HG03025 (cell line): ENCODE results near the gene SPATA31C2.
"Not testable (repeated sequence)": the region's sequence is repeated elsewhere in the genome, so short reads cannot be mapped to it uniquely, and the experiment has no call there.

Source experiments
- ATAC-seq: cut with Tn5 transposase; IDR thresholded peaks from one replicate; pipeline ENCODE4 v1.9.1; 2021; ENCODE audit warnings: mild to moderate bottlenecking, moderate library complexity; ENCODE audit not compliant: unreplicated experiment, low FRiP score

The SPATA31C2 gene

GRCh38 chr9:88127700-88128300 is 10.5 kb downstream of the SPATA31C2 start:
- ATAC-seq = not testable (repeated sequence)

GRCh38 chr9:88123413-88123812 is 14.9 kb downstream of the SPATA31C2 start:
- ATAC-seq = not testable (repeated sequence)

GRCh38 chr9:88118121-88118520 is 20.2 kb downstream of the SPATA31C2 start:
- ATAC-seq = not testable (repeated sequence)

- not testable (repeated sequence) for ATAC-seq
These were observed 23.2 kb downstream of the SPATA31C2 start for GRCh38 chr9:88114968-88115612.

- not testable (repeated sequence) for ATAC-seq
These were observed 23.9 kb downstream of the SPATA31C2 start for GRCh38 chr9:88114283-88114967.

GRCh38 chr9:88113156-88114130 is 24.8 kb downstream of the SPATA31C2 start:
- not testable (repeated sequence) for ATAC-seq

- no peak for ATAC-seq
These were observed 28.2 kb downstream of the SPATA31C2 start for GRCh38 chr9:88110026-88110425.

GRCh38 chr9:88108779-88109178 is 29.5 kb downstream of the SPATA31C2 start:
- ATAC-seq = no peak

GRCh38 chr9:88106492-88106891 is 31.8 kb downstream of the SPATA31C2 start:
- no peak for ATAC-seq

GRCh38 chr9:88092797-88093331 is 45.4 kb downstream of the SPATA31C2 start:
- no peak for ATAC-seq

- no peak for ATAC-seq
These were observed 48.1 kb downstream of the SPATA31C2 start for GRCh38 chr9:88090151-88090581.

GRCh38 chr9:88087906-88088305 is 50.4 kb downstream of the SPATA31C2 start:
- ATAC-seq = no peak

- ATAC-seq = no peak
These were observed 52.8 kb downstream of the SPATA31C2 start for GRCh38 chr9:88085476-88085875.

- ATAC-seq = no peak
These were observed 53.7 kb downstream of the SPATA31C2 start for GRCh38 chr9:88084357-88085183.
